Measurements from ENCODE around the gene DAZAP1. TPM values are rescaled to one million over a fixed set of nuclear protein-coding genes. Genes with fewer than 3 reads are reported as not detected.

DAZAP1 gene
- total RNA-seq, 1 donor from 2014 or later = 58.0 TPM

DNA sequence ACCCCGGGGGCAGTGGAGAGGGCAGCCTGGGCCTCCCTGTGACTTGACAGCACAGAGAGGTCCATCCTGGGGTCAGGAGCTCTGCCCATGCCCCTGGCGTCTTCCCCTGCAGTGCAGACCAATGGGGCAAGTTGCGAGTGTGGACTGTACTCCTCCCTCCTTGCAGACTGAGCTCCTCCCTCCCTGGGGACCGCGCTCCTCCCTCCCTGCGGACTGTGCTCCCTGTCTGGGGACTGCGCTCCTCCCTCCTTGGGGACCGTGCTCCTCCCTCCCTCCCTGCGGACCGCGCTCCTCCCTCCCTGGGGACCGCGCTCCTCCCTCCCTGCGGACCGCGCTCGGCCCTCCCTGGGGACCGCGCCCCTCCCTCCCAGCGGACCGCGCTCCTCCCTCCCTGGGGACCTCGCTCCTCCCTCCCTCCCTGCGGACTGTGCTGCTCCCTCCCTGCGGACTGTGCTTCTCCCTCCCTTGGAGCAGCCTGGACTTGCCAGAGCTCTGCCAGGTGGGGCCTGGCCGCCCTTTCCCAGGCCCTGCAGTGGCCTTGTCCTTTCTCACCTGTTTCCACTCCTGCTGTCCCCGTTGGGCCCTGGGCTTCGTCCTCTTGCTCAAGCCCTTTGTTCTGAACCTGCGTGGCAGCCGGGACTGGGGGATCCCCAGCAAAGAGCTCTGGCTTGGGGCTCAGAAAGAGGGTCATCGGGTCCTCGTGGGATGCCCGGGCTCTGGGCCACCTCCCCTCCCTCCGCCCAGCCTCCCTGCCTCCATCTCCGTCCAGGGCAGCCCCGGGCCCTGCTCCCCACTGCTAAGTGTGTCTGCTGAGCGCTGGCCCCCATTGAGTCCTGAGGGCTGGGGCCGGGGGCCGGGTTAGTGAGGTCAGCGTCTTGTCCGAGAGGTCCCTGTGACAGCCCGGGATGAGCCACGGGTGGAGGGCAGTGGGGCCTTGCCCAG lies 12.9 kb upstream of the DAZAP1 start:
- no peak for DNase-seq

DNA sequence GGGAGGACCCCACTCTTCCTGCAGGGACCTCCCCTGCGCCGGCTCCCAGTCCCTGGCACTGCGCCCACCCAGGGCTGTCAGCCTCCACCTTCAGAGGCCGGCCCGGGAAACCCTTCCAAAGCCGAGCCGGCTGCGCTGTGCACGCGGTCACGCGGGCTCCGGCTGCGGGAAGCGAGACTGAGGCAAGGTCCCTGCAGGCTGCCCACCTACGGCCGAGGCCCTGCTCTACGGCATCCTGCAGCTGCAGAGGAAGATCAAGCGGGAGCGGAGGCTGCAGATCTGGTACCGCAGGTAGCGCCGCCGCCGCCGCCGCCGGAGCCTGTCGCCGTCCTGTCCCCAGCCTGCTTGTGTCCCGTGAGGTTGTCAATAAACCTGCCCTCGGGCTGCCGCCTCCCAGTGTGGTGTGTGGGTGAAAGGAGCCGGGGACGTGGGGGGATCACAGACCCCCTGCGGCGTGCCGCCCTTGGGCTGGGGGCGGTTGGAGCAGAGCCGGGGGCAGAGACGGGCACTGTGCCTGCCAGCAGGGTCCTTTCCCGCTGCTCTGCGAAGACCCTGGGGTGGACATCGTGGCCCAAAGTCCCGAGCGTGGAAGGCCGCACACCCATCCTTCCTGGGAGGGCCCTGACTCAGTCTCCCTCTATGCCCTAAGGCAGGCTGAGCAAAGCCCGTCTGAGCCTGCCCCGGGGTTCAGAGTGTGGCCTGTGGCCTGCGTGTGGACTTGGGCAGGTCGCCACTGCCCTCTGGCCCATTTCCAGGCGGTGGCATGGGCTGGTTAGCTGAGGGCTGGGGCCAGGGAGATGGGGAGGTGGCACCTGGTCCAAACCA lies 12.0 kb upstream of the DAZAP1 start:
- DNase-seq = no peak

DNA sequence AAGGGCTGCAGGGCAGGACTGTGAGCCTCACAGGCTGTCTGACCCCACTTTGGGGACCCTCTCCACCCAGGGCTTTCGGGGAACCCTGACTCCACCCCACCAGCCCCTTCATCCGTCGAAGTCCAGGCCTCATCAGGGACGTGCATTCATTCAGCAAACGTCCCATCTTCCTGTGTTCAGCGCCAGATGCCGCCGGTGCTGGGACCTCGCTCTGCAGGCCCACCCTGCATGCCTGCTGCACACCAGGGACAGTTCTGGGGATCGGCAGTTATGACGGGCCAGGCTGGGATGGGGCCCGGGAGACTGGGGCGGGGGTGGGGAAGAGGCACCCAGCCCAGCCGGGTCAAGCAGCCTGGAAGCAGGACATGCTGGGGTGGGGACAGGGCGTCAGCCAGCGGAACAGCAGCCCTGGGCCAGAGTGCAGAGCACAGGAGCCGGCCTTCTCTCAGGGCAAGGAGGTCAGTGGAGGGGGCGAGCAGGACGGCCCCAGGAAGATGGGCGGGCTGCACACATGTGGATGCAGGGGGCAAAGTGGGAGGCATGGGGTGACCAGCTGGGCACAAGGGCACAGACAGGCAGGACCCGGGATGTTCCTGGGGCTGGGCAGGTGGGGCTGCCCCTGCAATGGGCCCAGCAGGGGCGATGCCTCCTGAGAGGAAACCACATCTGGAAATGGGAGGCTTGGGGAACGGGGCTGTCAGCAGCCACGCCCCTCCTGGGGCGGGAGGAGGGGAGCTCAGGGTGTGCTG lies 11.2 kb upstream of the DAZAP1 start:
- DNase-seq = no peak

DNA sequence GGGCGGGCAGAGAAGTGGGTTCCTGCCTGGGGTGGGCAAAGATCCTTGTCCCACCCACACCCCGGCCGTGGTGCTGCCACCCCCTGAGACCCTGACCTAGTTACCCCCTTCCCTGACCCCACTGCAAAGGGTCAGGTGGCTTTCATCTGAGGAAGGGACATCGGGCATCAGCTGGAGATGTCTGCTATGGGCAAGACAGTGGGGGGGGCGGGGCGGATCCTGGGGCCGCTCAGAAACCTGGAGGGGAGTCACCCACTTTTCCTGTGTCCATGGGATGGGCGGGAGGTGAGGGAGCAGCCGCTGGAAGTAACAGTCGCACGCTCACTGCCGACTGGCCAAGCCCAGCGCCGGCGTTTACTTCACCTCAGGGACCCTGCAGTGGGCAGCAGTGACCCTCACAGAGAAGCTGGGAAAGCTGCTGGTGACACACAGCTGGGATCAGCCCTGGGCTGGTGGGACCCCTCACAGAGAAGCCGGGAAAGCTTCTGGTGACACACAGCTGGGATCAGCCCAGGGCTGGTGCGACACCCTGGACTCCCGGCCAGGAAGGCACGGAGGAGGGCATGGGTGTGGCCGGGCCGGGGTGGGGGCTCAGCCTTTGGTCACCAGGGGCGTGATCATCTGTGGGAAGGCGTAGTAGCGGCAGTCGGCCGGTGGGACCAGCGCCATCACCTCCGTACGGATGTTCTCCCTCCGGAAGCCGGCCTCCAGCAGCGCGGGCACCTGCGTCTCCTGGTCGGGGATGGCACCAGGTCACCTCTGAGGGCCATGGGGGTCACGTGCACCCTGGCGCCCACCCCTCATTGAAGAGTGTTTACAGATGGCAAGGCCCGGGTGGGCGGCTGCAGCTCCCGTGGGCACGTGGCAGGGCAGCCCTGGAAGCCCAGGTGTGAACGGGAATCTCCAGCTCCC lies 10.4 kb upstream of the DAZAP1 start:
- no peak for DNase-seq

DNA sequence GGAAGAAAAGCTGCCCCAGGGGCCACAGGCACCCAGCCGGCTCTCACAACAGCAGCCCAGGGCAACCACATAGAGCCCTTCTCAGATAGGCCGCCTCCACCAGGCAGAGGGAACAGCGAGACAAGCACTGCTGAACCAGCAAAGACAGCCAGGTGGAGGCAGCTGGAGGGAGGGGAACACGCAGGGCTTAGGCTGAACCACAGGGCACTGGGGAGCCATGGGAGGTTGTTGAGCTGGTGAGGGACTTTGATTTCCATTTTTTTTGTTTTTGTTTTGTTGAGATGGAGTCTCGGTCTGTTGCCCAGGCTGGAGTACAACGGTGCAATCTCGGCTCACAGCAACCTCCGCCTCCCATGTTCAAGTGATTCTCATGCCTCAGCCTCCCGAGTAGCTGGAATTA lies 9.5 kb upstream of the DAZAP1 start:
- DNase-seq = no peak

DNA sequence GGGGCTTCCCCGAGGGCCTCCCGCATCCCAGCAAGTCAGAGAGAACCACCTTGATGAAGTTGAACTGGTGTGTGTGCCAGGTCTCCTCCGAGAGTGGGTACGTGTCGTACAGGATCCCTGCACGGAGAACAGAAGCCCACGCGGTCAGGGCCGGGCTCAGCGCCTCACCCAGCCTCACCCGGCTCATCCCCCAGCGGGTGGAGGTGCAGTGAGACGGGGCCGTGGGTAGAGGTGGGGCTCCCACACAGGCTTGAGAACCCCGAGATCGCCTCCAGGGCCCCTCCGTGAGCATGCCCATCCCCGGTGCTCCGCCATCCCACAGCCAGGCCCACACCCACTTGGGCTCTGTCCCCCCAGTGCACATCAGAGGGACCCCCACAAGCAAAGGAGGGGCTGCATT lies 8.3 kb upstream of the DAZAP1 start:
- DNase-seq = no peak

DNA sequence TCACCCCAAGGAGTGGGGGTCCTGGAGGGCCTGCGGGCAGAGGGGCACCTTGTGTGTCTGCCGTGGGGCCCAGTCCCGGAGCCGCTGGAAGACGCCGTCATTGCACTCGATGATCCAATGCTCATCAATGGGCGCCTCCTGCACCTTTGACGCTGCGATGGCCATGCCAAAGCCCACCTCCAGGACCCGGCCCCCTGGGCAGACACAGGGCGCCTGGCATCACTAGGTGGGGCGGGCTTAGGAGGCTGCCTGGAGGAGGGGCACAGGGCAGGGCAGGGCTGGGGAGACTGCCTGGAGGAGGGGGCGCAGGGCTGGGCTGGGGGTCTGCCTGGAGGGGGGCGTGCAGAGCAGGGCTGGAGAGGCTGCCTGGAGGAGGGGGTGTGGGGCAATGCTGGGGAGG lies 7.6 kb upstream of the DAZAP1 start:
- no peak for DNase-seq

DNA sequence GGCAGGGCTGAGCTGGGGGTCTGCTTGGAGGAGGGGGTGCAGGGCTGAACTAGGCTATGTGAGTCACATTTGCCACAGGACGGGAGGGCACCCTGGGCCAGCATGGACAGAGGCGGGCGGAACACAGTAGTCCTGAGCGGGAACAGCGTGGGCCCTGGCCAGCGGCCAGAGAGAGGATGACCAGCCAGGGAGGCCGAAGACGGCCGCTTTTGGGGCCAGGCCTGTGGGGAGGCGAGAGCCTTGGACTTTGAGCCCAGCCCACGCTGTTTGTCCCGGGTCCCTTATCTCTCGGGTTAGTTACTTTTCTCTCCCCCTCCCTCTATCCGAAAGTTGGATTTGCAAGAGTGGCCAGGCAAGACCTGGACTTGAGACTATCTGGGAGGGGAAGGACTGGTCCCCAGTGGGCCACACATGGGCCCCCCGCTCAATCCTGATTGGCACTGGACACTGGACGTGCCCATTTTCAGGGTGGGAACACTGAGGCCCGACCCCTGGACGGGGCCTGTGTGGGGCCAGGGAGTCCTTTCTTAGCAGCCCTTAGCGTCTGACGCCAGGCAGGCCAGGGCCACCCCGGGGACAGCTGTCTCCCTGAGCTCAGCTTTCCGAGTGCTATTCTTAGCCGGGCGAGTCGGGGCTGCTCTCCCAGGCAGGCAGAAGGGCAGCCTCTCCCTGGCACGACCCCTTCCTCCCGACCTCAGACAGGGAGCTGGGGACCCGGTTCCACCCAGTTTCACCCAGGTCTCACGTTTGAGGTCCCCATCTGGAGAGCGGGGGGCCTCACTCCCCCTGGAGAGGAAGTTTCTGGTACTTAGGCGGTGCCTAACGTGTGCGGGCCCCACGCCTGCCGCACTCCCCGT lies 6.9 kb upstream of the DAZAP1 start:
- no peak for DNase-seq

DNA sequence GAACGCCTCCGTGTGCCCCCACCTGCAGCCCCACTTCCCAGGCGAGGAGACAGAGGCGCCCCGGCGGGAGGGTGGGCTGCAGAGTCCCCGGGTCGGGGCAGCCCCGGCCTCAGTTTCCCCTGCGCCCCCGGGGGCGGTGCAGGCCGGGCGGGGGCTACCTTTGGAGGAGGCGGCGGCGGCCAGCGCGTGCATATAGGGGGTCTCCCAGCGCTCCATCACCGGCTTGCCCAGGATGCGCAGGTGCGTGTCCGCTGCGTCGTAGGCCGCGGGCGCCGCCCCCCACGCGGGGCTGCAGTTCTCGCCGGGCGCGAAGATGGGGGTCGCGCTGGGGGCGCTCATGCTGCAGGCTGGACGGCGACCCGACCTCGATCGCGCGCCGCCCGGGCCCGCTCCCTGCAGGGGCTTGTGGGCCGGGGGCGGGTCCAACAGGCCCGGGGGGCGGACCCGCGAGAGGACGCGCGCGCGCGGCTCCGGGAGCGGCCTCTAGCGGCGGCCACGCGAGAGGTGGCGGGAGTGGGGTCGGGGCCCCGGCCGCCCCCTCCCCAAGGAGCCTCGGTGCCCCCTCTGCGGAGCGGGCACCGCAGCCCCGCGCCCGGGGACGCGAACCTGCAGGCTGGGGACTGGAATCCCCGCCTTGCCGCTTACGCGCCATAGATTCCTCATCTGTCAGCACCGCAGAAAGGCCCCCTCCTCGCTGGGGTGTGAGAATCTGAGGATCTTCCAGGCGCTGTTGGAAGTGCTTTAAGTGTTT lies 6.1 kb upstream of the DAZAP1 start, which contains the start of gene GAMT:
Gene GAMT, minus strand, starts transcription at position 405 of the 751 bp plus-strand sequence. Its CDS starts 66 bp downstream, at position 339.
- DNase-seq = peak; percentile 49

DNA sequence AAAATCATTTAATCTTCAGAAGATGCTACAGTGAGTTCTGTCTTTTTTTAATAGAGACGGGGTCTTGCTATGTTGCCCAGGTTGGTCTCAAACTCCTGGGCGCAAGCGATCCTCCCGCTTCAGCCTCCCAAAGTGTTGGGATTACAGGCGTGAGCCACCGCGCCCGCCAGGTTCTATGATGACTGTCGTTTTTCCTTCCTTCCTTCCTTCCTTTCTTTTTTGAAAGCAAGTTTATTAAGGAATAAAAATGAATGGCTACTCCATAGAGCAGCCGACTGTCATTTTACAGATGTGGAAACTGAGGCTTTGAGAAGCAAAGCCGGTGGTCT lies 5.5 kb upstream of the DAZAP1 start:
- DNase-seq = no peak

DNA sequence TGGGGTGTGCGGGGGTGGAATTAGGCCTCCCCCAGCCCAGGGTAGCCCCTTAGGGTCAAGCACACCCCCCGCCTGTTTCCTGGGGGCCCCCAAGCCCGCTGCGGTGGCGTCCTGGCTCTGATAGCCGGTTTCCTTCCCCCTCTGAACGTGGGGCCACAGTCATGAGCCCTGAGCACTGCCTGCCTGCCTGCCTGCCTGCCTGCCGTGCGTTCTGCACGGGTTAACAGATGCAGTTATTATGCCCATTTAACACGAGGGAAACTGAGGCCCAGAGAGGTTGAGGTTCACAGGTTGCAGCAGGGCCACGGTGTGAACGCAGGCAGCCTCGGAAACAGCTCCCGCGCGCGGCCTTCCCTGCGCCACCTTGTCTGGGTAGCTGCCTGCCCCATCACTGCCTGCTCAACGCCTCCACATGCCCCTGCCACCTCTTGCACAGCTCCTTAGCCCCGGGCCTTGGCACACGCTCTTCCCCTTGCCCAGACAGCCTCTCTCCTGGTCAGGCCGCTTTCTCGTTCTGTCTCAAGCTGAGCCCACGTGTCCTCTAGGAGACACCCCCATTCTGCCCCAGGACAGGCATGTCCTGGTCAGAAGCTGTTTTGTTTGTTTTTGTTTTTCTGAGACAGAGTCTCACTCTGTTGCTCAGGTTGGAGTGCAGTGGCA lies 4.8 kb upstream of the DAZAP1 start:
- no peak for DNase-seq

DNA sequence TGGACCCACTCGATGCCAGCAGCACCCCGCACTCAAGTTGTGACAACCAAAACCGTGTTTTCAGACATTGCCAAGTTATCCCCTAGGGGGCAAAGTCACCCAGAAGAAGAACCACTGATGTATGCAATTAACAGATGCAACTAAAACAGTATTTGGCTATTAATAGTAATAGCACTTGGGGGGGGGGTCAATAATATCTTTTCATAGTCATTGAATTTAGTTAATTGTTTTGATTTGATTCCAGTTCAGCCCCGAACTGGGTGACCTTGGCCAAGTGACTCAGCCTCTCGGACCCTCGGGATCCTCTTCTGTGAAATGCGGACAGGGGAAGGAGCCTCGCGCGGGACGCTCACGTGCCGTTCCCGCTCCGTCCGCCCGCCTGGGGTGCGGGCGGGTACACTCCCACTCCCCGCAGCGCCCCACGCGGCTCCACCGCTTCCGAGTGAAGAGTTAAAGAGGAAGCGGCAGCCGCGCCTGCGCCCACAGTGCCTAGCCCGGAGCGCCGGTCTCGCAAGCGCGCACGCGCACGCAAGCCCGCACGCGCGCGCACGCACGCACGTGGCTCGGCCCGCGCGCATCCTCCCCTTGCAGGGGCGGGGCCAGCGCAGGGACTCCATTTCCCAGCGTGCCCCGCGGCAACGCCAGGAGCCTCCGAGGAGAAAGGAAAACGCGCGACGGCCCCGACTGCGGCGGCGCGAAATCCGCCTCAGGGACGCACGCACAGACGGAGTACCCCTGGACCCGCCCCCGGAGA lies 435 bp upstream of the DAZAP1 start:
- peak; percentile 99 for DNase-seq

DNA sequence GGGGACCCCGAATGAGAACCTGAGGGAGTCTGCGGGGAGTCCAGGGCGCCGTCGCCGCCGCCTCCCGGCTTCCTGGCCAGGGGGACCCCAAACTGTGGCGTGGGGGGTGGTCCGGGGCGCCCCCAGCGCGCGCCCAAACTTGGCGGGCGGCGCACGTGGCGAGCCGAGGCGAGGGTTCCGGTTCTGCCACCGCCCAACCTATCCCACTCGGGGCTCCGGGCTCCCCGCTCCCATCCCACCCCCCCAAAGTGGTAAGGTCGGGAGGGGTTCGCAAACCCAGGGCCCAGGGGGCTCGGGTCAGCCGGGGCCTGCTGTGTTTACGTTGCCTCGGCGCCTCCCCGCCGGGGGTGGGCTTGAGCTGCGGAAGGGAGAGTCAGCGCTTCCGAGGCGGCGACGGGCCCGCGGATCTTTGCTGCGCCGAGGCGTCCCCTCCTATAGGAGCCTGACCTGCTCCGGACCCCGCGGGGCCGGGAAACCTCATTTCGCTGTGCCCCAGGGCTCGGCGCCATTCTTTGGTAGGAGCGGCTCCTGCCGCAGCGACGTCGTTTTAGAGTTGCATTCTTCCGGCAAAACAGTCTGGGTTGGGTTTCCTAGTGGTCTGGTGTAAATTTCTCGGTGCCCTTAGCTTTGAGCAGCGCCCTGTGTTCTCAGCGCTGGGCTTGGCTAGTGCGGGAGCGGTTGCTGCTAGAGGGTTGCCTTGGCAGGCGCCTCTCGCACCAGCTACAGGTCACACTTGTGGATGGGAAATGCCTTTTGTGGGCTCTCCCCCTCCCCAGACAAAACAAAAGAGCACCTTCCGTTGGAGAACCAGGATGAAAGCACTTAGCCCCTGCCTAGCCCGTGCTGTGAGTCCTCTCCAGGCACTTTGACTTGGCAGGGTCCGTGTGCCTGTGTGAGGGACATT lies 1.2 kb downstream of the DAZAP1 start:
- DNase-seq = peak; percentile 75

DNA sequence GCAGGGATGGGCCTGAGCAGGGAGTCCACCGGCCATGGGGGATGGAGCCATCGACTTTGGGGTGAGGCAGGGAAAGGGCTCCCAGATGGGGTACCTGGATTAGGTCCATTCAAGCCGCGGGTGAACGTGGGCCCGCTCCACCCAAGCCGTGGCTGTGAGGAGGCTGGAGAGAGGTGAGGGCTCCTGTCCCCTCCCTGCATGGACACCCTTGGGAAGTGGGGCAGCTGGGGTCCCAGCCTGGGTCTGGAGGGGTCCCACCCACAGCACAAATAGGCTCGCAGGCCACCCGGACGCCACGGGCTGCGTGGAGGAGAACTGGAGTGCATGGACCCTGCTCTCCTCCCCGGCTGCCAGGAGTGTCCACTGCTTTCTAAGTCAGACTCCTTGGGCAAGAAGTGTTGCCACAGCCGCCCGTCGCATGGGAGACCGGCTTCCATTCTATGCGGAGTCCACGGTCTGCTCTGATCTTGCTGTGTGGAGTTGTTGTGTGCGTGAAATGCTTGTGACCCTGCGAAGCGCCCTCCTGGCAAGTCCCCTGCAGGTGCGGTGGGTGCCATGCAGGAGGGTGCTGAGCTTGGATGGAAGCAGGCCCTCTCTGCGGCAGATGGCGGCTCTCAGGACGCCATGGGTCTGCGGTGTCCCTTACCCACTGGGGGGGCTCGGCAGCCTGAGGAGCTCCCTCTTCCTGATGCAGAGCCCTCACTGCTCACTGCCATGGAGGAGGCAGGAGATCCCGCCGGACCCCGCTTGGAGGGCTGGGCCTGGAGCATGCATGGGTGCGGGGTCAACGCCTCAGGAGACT lies 2.0 kb downstream of the DAZAP1 start:
- no peak for DNase-seq

DNA sequence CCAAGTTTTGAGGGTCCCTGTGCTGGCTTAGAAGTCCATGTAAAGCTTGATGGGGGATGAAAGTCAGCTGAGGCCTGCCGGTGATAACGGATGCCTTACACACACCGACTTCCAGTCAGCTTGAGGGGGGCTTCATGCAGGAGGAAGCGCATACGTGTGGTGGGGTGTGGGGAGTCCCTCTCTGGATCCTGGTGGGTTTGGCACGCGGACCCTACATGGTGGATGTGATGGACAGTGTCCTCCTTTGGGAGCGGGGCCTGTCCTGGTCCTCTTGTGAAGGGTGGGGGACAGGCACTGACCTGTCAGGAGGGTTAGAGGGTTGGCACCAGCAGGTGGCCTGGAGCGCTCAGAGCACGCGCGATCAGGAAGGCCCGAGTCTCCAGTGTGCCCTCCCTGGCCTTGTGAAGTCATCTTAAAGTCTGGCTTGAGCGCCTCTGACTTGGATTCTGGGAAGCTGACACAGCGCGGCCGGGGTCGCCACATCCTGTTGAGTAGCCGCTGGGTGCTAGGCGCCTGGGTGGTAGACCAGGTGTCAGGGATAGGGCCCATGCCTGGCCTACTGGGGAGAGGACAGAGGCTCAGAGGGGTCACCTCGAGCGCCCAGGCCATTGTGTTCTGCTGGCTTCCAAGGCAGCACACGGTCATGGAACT lies 2.9 kb downstream of the DAZAP1 start:
- DNase-seq = peak; percentile 51

DNA sequence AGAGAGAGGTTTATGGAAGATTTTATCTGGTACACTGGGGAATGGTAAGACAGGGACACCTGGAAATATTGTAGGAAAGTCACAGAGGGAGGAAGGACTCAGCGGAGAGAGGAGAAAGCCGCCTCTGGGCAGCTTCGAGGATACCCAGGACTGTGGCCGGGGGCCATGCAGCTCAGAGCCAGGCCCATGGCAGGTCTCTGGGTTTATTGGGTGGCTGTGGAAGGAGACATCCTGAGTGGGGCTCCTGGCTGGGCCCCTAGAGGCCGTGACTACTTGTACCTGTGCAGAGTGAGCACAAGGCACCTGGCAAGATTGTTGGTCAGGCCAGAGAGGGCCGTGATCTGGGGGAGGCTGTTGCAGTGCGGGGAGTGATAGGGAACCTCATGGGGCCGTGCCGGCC lies 3.4 kb downstream of the DAZAP1 start:
- no peak for DNase-seq
